HG02759 (cell line): ENCODE measurements around the gene PIGV.
"Not testable (repeated sequence)": the region's sequence is repeated elsewhere in the genome, so short reads cannot be mapped to it uniquely, and the experiment has no call there.

ENCODE experiments used
- ATAC-seq: cut with Tn5 transposase; IDR thresholded peaks from one replicate; pipeline ENCODE4 v1.9.1; 2021; ENCODE audit warnings: mild to moderate bottlenecking, moderate library complexity; ENCODE audit not compliant: unreplicated experiment

PIGV gene

GRCh38 chr1:26831059-26831458 lies 43.3 kb downstream of the PIGV start:
- ATAC-seq = no peak

GRCh38 chr1:26831546-26832248 lies 43.9 kb downstream of the PIGV start:
- ATAC-seq = no peak

- no peak for ATAC-seq
Observed at GRCh38 chr1:26832249-26832960, 44.7 kb downstream of the PIGV start.

GRCh38 chr1:26833432-26834405 lies 46.0 kb downstream of the PIGV start:
- peak; percentile 91 for ATAC-seq

- ATAC-seq = not testable (repeated sequence)
Observed at GRCh38 chr1:26837665-26838064, 49.9 kb downstream of the PIGV start.

GRCh38 chr1:26838474-26839338 lies 51.0 kb downstream of the PIGV start:
- peak; percentile 95 for ATAC-seq

- ATAC-seq = peak; percentile 4
Observed at GRCh38 chr1:26839339-26839722, 51.6 kb downstream of the PIGV start.

- no peak for ATAC-seq
Observed at GRCh38 chr1:26839779-26840178, 52.0 kb downstream of the PIGV start.

- no peak for ATAC-seq
Observed at GRCh38 chr1:26844424-26845196, 56.9 kb downstream of the PIGV start.

- not testable (repeated sequence) for ATAC-seq
Observed at GRCh38 chr1:26847826-26848225, 60.1 kb downstream of the PIGV start.
